ENCODE data around the gene CNN2.

DNA sequence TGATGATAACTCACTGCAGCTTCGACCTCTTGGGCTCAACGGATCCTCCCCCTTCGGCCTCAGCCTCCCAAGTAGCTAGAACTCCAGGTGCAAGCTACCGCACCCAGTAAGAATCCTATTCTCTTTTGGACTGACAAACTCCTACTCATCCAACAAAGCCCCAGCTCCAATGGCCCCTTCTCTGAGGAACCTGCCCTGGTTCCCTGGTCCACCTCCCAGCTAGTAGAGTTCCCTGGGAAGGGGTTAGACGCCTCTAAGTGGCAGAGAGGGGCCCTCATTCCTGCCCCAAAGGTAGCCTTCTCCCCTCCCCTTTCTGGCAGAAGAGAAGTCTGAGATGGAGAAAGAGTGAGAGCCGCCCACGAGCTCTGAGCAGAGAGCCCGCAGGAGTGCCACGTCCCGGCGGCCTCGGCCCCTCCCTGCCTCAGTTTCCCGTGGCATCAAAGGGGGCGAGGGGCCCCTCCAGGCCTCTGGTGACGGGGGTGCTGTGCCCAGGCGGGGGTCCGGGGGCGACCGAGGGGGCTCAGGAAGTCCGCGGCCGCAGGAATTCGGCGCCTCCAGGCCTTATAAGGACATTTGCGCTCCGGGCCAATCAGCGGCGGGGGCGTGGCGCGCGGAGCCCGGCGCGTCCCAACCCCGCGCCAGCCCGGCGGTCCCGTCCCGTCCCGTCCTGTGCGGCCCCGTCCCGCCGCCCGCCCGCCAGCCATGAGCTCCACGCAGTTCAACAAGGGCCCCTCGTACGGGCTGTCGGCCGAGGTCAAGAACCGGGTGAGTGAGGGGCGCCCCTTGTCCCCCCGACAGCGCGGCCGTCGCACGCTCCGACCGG, at the start of gene CNN2:
- peak in 1 of 2 donors; percentile 46 for TF ChIP-seq POLR2A (IDR thresholded peaks at IDR 0.05)
- TF ChIP-seq, protein P1, sequence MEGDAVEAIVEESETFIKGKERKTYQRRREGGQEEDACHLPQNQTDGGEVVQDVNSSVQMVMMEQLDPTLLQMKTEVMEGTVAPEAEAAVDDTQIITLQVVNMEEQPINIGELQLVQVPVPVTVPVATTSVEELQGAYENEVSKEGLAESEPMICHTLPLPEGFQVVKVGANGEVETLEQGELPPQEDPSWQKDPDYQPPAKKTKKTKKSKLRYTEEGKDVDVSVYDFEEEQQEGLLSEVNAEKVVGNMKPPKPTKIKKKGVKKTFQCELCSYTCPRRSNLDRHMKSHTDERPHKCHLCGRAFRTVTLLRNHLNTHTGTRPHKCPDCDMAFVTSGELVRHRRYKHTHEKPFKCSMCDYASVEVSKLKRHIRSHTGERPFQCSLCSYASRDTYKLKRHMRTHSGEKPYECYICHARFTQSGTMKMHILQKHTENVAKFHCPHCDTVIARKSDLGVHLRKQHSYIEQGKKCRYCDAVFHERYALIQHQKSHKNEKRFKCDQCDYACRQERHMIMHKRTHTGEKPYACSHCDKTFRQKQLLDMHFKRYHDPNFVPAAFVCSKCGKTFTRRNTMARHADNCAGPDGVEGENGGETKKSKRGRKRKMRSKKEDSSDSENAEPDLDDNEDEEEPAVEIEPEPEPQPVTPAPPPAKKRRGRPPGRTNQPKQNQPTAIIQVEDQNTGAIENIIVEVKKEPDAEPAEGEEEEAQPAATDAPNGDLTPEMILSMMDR (IDR thresholded peaks at IDR 0.05) = no peak

Data from lower leg skin (tissue), 3 donors.